ENCODE data around the gene KRTAP5-6.

DNA sequence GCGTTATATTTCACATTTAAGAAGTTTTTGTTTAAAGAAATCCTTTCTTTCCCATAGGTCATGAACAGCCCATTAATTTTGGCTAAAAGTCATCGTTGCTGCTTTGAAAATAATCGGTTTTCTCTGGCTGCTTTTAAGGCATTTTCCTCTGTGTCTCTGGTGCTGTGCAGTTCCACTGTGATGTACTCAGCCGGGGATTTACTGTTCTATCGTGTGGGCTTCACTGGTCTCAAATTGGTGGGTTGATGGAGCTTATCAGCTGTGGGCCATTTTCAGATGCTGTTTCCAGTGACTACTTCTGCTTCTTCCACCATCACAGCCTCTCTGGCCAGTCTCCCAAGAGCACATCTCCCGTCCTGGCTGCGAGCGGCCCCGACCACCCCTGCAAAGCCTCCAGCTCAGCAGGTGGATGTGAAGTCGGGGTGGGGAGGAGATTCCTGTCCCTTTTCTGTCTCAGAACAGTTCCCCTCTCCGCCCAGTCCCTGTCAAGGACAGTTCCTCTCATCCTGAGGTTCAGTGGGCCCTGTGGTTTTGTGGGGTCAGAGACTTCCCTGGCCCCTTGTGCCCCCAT is 33.1 kb downstream of the KRTAP5-6 start:
- TF ChIP-seq CHD2 (IDR thresholded peaks at IDR 0.05; ENCODE audit: low read length, partially characterized antibody) (no peak), NR3C1 (IDR thresholded peaks at IDR 0.05) (no peak), EP300 (IDR thresholded peaks at IDR 0.05) (no peak)
- TF ChIP-seq, protein P1, sequence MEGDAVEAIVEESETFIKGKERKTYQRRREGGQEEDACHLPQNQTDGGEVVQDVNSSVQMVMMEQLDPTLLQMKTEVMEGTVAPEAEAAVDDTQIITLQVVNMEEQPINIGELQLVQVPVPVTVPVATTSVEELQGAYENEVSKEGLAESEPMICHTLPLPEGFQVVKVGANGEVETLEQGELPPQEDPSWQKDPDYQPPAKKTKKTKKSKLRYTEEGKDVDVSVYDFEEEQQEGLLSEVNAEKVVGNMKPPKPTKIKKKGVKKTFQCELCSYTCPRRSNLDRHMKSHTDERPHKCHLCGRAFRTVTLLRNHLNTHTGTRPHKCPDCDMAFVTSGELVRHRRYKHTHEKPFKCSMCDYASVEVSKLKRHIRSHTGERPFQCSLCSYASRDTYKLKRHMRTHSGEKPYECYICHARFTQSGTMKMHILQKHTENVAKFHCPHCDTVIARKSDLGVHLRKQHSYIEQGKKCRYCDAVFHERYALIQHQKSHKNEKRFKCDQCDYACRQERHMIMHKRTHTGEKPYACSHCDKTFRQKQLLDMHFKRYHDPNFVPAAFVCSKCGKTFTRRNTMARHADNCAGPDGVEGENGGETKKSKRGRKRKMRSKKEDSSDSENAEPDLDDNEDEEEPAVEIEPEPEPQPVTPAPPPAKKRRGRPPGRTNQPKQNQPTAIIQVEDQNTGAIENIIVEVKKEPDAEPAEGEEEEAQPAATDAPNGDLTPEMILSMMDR (IDR thresholded peaks at IDR 0.05), result no peak
- TF ChIP-seq, protein P2, sequence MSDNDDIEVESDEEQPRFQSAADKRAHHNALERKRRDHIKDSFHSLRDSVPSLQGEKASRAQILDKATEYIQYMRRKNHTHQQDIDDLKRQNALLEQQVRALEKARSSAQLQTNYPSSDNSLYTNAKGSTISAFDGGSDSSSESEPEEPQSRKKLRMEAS (IDR thresholded peaks at IDR 0.05), result no peak

Measured in A549 (cell line).